Measurements from ENCODE around the gene NLGN1.

DNA sequence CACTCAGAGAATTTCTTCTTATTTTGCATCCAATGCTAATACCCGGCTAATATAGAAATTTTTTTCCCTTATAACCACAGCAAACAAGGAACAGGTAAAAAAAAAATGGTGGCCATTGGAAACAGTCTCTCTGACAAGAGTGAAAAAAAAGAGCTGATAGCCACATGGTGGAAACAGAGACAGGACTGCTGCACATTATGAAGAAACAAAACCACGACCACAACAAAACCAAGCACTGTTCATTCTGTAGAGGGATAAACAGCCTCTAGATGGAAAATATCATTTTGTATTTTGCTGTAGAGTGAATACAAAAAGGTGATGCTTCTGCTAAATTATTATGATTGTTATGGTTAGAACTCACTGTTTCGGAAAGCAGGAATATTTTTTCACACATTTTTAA is 686.2 kb downstream of the NLGN1 start:
- TF ChIP-seq, protein P1, sequence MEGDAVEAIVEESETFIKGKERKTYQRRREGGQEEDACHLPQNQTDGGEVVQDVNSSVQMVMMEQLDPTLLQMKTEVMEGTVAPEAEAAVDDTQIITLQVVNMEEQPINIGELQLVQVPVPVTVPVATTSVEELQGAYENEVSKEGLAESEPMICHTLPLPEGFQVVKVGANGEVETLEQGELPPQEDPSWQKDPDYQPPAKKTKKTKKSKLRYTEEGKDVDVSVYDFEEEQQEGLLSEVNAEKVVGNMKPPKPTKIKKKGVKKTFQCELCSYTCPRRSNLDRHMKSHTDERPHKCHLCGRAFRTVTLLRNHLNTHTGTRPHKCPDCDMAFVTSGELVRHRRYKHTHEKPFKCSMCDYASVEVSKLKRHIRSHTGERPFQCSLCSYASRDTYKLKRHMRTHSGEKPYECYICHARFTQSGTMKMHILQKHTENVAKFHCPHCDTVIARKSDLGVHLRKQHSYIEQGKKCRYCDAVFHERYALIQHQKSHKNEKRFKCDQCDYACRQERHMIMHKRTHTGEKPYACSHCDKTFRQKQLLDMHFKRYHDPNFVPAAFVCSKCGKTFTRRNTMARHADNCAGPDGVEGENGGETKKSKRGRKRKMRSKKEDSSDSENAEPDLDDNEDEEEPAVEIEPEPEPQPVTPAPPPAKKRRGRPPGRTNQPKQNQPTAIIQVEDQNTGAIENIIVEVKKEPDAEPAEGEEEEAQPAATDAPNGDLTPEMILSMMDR (IDR thresholded peaks at IDR 0.05; ENCODE audit: poor library complexity, severe bottlenecking) = no peak
- no peak for TF ChIP-seq EP300 (conservative IDR thresholded peaks at IDR 0.05; ENCODE audit: poor library complexity, severe bottlenecking)
- no peak for TF ChIP-seq SMC3 (conservative IDR thresholded peaks at IDR 0.05; ENCODE audit: poor library complexity)
- no peak for TF ChIP-seq TAF1 (IDR thresholded peaks at IDR 0.05; ENCODE audit: low read depth)
- no peak for TF ChIP-seq POLR2AphosphoS5 (IDR thresholded peaks at IDR 0.05)

All from neural cell (in vitro differentiated cells).